ENCODE results near the gene PARD3.

The PARD3 gene

GRCh38 chr10:34231441-34232180 lies 583.5 kb downstream of the PARD3 start:
- DNase-seq, result no peak

DNA sequence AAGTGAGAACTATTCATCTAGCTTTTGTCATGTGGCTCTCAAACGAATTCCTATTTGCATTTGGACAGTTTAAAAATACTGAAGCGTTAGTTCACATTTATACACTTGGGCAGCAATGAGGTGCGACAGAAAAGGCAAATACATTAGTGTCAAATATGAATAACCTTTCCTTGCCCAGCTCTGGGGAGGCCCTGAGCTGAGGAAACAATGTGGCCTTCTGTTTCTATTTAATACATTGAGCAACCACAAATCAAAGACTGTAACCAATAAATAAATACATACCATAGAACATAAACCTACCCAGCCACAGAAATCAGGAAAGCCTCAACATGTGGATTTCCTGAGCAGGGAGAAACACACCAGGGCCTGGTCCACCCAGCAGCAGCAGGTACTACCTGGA lies 585.2 kb downstream of the PARD3 start:
- DNase-seq, result no peak

GRCh38 chr10:34228066-34228465 lies 587.0 kb downstream of the PARD3 start:
- no peak for DNase-seq

- no peak for DNase-seq
These were observed 590.5 kb downstream of the PARD3 start for GRCh38 chr10:34224639-34225038.

- no peak for DNase-seq
These were observed 591.4 kb downstream of the PARD3 start for GRCh38 chr10:34223658-34224057.

- DNase-seq, result no peak
These were observed 592.7 kb downstream of the PARD3 start for GRCh38 chr10:34222359-34222758.

DNA sequence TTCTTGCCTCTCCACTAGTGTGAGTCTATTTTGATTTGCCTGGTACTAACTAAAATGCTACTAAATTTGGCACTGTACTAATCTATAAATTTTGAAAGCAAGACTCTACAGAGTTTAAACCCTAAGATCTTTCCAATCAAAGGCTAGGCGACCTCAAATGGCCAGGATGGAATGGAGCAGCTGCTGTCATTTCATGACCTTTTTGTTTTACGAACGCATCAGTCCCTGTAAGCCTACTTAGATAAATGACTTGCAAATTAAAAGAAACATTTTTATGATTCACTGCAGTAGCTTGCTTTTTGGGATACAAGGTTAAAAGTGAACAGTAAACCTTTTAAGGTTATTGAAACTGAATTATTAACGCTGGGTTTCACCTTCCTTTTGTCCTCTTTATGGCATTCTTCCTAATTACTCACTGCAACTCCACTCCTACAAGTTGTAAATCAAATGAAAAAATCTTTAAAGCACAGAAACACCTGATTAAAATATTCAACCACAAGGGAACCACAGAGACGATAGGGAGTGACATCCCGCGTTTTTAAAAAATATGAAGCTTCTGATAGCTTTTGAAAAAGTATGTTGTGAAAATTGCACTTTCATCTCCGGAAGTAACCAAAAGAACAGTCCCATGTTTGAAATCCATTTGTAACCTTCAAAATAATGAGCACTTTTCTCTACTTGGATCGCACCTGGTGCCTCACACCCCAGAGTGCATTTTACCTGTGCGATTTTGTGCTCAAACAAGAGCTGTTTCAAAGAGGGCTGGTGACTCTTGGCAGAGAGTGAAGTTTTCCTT lies 595.1 kb downstream of the PARD3 start:
- DNase-seq, result no peak

GRCh38 chr10:34217524-34217923 lies 597.6 kb downstream of the PARD3 start:
- no peak for DNase-seq

DNA sequence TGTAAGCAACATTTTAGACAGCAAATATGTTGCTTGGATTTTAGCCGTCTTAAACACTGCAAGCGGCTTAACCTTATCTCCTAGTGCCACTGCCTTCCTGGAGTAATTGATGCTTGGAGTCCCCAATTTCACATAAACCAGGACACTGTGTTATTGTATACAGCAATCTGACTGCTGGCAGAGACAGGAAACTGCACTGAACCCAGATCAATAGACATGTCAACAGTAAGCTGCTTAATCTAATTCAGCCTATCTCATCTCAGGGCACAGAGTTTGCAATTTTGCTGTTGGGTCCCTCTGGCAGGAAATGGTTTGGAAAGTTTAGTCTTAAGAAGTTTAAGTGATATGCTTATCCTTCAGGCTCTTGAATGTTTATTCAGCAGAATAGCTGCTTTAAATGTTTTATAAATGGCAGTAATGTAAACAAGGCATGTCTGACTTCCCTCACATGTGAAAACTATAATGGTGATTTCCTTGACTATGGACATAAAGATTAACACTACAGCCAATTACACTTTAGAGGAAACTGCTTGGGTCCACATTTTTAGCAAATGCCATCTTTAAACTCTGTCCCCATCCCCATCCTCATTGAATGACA lies 598.6 kb downstream of the PARD3 start:
- DNase-seq, result no peak

DNA sequence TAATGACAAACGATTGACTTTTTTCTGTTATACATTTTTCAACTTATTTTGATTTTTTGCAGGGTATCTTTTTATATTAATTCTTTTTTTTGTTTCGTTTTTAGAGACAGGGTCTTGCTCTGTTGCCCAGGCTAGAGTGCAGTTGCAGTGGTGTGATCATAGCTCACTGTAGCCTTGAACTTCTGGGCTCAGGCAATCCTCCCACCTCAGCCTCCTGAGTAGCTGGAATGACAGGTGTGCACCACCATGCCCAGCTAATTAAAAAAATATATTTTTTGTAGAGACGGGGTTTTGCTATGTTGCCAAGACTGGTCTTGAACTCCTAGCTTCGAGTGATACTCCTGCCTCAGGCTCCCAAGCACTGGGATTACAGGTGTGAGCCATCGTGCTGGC lies 601.3 kb downstream of the PARD3 start:
- DNase-seq, result no peak

DNA sequence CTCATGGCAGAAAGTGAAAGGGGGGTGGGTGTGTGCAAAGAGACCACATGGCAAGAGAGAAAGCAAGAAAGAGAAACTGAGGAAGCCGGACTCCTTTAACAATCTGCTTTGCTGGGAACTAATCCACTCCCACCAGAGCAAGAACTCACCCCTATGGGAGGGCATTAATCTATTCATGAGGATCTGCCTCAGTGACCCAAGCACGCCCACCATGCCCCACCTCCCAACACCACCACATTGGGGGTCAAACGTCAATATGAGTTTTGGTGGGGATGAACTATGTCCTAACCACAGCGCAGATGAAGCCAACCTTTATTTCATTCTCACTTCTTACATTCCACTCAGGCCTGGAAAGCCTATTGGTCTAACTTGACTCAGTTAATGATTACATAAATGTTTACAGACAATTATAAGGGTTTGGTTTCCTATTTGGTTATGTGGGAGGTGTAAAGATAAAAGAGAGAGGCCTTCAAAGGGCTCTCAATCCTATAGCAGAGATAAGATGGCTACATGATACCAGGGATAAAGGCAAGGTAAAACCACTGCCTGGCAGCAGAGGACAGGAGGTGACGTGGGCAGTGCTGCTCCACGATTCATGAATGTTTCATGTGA lies 601.8 kb downstream of the PARD3 start:
- no peak for DNase-seq

DNA sequence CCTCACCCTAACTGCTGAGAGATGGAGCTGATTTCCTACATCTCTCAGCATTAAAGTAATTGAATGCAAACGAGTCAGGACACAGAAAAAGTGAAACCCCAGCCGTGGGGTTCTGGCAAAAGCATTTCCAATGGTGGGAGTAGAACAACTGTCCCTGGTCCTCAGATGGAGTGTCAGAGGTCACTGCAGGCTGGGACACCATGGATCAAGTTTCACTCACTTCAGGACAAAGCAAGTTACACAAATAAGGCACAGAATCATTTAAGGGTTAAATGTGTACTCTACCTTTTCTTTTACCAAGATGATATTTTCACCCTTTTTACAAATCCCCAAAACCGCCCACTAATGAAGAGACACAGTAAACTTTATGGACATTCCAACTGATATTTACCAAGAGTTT lies 607.8 kb downstream of the PARD3 start:
- no peak for DNase-seq

DNA sequence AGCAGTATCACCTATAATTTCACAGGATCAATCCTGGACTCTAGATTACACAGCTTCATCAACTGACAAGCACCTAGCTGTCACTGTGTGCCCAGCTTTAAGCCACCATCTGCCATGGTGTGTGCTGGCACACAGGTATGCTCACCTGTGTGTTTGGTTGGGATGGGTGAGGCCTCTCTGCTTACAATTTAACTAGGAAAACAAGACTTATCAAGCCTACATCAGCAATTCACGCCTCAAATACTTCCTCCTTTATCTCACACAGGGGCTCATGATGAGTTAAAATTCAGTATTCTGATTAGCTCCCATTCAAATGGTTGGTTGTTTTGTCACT lies 608.2 kb downstream of the PARD3 start:
- DNase-seq, result no peak

DNA sequence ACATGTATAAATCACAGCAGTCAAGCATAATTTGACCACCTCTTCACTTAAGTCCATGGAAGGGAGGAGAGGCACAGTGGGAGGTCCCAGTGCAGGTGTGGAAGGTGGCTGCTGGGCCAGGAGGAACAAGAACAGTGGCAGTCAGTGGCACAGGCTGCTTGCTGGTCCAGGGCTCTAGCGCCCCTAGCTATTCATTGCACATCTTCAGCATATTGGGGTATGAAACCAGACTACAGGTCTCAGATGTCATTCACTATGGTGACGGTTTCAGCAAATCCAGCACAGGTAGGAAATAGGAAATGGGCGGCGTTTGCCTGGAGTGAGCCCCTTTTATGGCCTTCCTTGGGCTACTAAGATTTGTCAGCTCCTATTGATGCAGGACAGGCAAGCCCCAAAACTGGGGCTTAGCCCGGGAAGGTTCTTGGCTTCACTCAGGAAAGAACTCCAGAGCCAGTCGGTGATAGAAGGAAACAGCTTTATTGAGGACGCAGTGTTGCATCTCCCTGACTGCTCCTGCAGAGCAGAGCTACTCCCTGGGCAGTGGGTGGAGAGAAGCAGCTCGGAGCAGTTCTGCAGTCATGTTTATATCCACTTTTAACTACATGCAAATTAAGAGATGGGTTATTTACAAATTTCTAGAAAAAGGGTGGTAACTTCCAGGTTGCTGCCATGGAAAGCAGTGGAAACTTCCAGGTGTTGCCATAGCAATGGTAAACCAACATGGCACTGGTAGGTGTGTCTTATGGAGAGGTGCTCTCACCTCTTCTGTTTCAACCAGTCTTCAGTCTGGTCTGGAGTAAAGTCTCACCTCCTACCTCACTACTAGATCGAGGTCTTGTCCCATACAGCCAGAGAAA lies 608.8 kb downstream of the PARD3 start:
- no peak for DNase-seq

DNA sequence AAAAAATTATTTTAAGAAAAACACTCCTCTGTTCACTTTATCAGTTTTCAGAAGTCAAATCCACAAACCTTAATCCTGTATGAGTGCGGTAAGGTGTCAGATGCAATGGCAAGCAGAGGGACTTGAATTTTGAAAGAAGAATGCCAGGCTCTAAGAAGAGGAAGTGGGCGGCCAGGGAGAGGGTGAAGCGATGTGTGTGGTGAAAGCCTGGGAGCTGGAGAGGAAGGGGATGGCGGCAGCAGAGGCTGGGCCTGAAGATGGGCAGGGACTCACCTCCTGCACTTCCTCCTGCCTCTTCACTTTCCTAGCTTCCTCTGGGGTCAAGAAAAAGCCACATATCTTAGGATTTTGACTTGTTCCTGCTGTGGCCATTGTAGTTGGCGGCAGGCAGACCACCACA lies 609.6 kb downstream of the PARD3 start:
- DNase-seq, result no peak

DNA sequence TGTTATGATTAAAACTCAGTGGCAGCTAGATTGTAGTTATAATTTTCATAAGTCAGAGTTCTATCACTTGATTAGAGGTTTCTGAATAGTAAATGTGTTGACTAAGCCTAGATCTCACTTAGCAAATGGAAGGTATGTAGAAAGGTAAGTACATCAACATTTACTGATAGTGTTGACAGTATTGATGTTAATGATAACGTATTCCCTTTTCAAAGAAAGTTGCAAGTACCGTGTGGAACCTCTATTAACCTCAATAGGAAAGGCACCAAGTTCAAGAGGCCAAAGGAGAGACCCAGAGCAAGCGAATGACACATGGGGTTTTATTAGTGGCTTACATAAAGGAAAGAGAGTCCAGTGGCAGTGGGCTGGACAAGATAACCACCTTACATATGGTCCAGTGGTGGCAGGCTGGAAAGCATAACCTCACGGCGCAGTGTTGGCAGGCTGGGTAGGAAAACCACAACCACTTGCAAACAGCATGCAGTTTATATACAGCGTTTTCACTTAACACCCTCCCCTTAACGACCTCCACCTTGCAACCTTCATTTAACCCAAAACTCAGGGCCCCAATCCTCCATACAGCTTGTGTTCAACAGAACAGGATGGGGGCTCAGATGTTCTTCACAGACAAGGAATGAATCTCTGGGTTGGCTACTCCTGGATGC lies 611.0 kb downstream of the PARD3 start:
- no peak for DNase-seq

DNA sequence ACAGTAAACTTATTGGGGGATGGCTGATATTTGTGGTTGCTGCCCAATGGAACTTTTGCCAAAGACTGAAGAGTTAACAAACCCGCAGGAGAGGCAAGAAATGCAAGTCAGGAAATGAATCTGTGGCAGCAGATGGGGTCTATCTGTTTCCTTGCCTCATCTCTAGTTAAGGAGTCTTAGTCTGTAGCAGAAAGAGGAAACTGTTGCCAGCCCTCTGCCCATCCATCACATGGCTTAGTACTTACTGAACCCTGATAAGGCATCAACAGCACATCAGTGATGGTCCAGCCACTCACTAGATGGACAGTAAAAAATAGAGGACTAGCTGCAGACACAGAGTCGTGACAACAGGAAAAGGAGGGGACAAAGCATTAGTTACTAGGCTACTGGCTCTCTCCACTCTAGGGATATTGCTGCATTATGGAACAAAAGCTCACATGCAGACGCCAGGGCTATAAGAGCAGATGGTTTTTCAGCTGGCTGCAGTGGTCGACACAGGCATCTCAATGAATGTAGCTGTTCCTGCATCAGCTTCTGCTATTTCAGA lies 614.7 kb downstream of the PARD3 start:
- no peak for DNase-seq

DNA sequence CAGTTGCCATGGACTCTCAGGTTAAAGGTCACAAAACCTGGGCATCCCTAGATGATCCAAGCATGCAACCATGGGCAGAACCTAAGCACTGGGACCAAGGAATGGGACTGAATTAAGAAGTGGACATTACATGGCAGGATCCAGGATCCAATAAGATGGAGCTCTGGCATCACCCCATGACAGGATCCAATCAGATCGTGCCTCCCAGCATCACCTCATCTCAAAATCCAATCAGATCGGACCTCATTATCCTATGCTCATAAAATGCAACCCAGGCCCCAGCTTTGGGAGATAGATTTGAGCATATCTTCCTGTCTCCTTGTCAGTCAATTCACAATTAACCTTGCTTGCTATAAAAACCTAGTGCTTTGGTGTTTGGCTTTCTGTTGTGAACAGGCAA lies 616.1 kb downstream of the PARD3 start:
- DNase-seq, result no peak

- DNase-seq, result peak; percentile 8
These were observed 619.0 kb downstream of the PARD3 start for GRCh38 chr10:34196058-34196433.

DNA sequence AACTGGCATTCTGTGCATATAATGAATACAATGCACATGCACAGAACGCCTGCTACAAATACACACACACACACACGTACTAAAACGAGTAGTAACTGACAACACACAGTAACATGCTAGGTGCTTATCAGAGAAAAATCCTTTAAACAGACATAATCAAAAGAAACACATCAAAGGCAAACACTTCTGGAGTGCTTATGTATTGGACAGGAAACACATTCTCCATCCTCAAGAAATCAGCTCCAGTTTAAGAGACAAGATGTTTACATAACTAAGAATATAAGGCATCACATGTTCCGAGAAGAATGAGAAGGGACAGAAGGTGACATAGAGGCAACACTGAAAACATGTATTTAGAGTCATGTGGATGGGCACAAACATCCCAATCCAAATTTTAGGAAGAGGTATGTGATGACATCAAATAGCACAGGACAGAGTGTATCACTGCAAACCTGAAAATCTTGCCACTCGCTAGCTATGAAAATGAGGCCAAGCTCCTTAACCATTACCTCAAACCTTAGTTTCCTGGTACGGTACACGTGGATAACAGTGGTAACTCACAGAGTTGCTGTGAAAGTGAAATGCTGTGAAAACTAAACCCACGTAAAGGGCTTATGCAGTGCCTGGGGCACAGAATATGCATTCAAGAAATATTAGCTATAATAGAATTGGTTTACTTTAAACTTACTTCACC lies 619.6 kb downstream of the PARD3 start:
- DNase-seq, result peak; percentile 9

- no peak for DNase-seq
These were observed 621.0 kb downstream of the PARD3 start for GRCh38 chr10:34193931-34194626.
